ENCODE data around the gene PSG5. TPM values are rescaled to one million over a fixed set of nuclear protein-coding genes. Genes with fewer than 3 reads are reported as not detected.
A peak's percentile ranks its signal among the peaks of the same experiment; 100 is the strongest.
"Not testable (repeated sequence)": the region's sequence is repeated elsewhere in the genome, so short reads cannot be mapped to it uniquely, and the experiment has no call there.

PSG5 gene
- total and polyA plus RNA-seq, 10 donors = not detected

DNA sequence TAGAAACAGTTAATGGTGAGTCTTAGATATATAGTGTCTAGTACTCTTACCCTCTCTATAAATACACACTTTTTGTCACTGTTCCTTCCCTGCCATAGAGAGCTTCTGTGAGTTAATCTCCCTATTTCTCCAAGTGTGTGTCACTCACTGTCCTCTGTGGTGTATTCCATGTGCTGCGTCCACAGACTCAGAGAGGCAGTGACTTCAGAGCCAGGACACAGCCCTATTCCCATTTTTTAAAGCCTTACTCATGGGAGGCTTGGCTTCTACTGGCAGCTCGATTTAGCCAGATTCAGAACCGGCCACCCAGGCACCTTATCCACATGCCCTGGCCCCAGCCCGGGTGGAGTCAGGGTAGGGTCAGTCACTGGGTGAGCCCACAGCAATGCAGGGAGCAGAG is 32.8 kb upstream of the PSG5 start:
- WGBS, 5 donors = 84 to 95% (median 85%) methylated on average over 4 of the region's 4 CpGs; no CpG with 5 or more reads in 1 of the 5 donors
- H3K36me3 ChIP-seq; H3K27ac ChIP-seq; H3K27me3 ChIP-seq (replicated peaks in 1 of 7); H3K4me3 ChIP-seq; H3K4me1 ChIP-seq; DNase-seq; intact Hi-C loops (cut with DNase I; ENCODE audit: low total_unique reads): not testable (repeated sequence)
- peaks cover 0 to 21% (median 5%) of the 10 kb centered on the region in 8 donors for H3K9me3 ChIP-seq

DNA sequence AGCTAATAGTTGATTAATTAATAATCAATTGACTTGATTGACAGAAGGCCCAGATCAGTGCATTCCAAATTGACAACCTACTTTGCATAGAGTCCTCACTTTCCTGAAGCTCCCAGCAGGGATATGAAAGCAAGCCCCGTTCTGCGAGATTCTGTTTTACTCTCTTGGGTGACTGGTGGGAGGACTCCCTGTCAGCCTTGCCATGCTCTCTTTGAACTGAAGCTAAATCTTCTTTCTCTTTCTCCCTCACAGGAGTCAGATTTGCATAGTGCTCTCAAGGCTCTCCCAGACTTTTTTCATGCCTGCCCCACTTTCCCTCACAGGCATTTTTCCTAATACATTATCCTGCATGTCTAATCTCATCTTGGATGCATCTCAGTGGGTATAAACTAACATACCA is 29.5 kb upstream of the PSG5 start:
- peaks cover 0 to 13% (median 0%) of the 10 kb centered on the region in 7 donors for H3K27me3 ChIP-seq (replicated peaks in 1 of 7)
- H3K27ac ChIP-seq; H3K4me1 ChIP-seq; H3K9me3 ChIP-seq; H3K36me3 ChIP-seq; intact Hi-C loops (cut with DNase I; ENCODE audit: low total_unique reads); DNase-seq; H3K4me3 ChIP-seq: not testable (repeated sequence)
- 22 to 43% (median 35%) methylated on average over 2 of the region's 2 CpGs; no CpG with 5 or more reads in 1 of the 5 donors for WGBS, 5 donors

DNA sequence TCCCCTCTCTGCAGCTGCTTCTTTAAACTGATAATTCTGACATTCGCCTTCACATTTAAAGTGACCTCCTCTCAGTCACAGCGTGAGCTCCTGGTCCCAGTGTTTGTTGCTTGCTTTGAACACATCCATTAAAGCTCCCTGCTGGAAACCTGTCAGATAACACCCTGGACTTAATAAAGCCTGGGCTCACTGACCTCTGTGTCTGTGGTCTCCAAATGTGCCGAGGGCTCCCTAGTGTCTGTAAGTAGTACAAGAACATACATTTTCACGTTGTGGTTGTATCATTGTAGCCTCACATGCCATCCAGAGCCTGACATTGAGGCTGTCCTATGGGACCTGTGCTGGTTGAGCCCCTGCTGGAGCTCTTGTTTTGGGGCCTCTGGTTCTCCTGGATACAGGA is 21.7 kb upstream of the PSG5 start:
- Histone ChIP-seq H3K4me1 (no peaks in the 10 kb centered on the region), H3K27ac (no peak overlapping the region), H3K36me3 (no peaks in the 10 kb centered on the region), H3K4me3 (no peak overlapping the region), H3K27me3 (replicated peaks in 1 of 7) (peaks cover 0 to 3% (median 0%) of the 10 kb centered on the region in 7 donors), H3K9me3 (no peaks in the 10 kb centered on the region)
- DNase-seq = no peak
- intact Hi-C loops (cut with DNase I; ENCODE audit: low total_unique reads) = no loop called here
- TF ChIP-seq POLR2AphosphoS5 (IDR thresholded peaks at IDR 0.05) (no peak), CTCF (IDR thresholded peaks at IDR 0.05 in 8 of 11, conservative IDR thresholded peaks at IDR 0.05 in 3 of 11) (no peak), POLR2A (IDR thresholded peaks at IDR 0.05) (no peak)
- 51 to 66% (median 57%) methylated on average over 4 of the region's 4 CpGs; no CpG with 5 or more reads in 1 of the 5 donors for WGBS, 5 donors

GRCh38 chr19:43207174-43207573 is 20.8 kb upstream of the PSG5 start:
- H3K27me3 ChIP-seq (replicated peaks in 1 of 7); H3K4me1 ChIP-seq; DNase-seq; H3K4me3 ChIP-seq; H3K36me3 ChIP-seq; intact Hi-C loops (cut with DNase I; ENCODE audit: low total_unique reads); H3K27ac ChIP-seq; H3K9me3 ChIP-seq: not testable (repeated sequence)
- TF ChIP-seq CTCF (IDR thresholded peaks at IDR 0.05 in 8 of 11, conservative IDR thresholded peaks at IDR 0.05 in 3 of 11) = peak in 4 of 11 experiments; percentile 48 to 59 (median 56)
- WGBS, 5 donors = 45 to 71% (median 52%) methylated on average over 7 to 8 of the region's 8 CpGs; no CpG with 5 or more reads in 1 of the 5 donors

DNA sequence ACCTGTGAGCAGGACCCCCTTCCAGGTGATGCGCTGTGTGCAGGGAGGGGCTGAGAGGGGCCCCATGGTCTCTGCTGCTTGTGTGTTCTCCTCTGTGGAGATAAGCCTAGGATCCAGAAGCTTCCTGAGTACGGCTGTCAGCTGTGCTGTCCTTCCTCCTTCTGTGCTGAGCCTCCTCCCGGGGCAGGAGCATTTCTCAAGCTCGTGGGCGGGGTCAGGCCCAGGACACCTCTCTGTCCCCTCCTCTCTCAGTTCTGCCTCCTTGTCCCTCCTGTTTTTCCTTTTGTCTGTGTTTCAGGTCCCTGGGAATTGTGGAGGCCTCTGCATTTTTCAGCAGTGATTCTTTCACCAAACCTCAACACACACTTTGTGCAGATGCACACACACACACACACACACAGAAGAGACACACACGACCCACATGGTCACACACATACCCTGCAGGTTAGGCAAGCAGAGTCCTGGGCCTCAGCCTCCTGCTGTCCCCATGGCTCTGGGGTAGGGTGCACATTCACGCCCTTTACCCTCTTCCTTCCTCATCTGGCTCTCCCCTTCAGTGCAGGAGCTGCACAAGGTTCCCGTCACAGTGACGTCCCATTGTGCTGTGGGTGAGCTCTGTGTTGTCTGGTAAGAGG is 19.3 kb upstream of the PSG5 start, which contains the start of gene PSG4:
Gene PSG4 (minus strand): TSS at position 168 of the 635 bp plus-strand sequence. CDS start 102 bp downstream, at position 66.
- H3K4me3 ChIP-seq; H3K4me1 ChIP-seq; H3K27me3 ChIP-seq (replicated peaks in 1 of 7); H3K27ac ChIP-seq; intact Hi-C loops (cut with DNase I; ENCODE audit: low total_unique reads); H3K36me3 ChIP-seq; DNase-seq; H3K9me3 ChIP-seq: not testable (repeated sequence)
- 27 to 46% (median 36%) methylated on average over 9 of the region's 9 CpGs; no CpG with 5 or more reads in 1 of the 5 donors for WGBS, 5 donors

DNA sequence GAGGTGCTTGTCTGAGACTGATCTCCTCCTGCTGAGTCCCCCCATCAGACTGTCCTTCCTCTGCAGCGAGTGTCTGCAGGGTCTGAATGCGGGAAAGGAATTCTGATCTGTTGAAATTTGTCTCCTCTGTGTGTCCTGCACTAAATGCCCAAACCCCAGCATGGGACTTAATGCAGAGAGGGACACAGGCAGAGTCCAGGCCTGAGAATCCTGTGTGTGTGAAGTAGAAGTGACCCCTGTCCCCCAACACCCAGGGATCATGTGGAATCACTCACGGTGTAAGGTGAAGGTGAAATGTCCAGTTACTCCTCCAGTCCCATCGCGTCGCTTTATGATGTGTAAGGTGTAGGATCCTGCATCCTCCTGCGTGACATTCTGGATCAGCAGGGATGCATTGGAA is 17.3 kb upstream of the PSG5 start:
- WGBS, 5 donors = 92 to 95% (median 93%) methylated on average over 7 of the region's 7 CpGs; no CpG with 5 or more reads in 1 of the 5 donors
- DNase-seq; H3K4me1 ChIP-seq; intact Hi-C loops (cut with DNase I; ENCODE audit: low total_unique reads); H3K9me3 ChIP-seq; H3K27me3 ChIP-seq (replicated peaks in 1 of 7); H3K4me3 ChIP-seq; H3K27ac ChIP-seq; H3K36me3 ChIP-seq: not testable (repeated sequence)

DNA sequence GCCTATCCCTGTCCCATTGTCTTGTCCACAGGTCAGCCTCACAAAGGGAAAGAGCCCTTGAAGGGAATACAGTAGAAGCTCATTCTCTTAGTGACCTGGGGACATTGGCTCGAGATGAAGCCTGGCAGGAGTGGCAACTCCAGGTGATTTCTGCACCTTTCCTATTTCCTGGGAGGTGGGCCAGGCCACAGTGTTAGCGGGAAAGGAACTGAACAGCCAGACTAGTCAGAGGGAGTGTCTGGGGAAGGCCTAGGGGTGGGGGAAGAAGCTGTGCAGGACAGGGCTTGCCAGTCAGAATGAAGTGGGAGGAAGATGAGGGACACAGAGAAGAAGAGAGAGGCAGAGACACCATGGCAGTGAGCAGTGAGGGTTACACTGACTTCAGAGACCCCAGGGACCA is 15.6 kb upstream of the PSG5 start:
- 55 to 80% (median 72%) methylated on average over 2 of the region's 2 CpGs; no CpG with 5 or more reads in 1 of the 5 donors for WGBS, 5 donors
- H3K4me1 ChIP-seq; H3K27me3 ChIP-seq (replicated peaks in 1 of 7); H3K4me3 ChIP-seq; H3K9me3 ChIP-seq; H3K36me3 ChIP-seq; intact Hi-C loops (cut with DNase I; ENCODE audit: low total_unique reads); DNase-seq; H3K27ac ChIP-seq: not testable (repeated sequence)

GRCh38 chr19:43201337-43201801 is 15.0 kb upstream of the PSG5 start:
- not testable (repeated sequence) for H3K27ac ChIP-seq
- WGBS, 5 donors = 70 to 88% (median 77%) methylated on average over 7 of the region's 7 CpGs; no CpG with 5 or more reads in 1 of the 5 donors

More at GRCh38 chr19:43201337-43201801, 15.0 kb upstream of the PSG5 start:
- H3K9me3 ChIP-seq; H3K4me3 ChIP-seq; intact Hi-C loops (cut with DNase I; ENCODE audit: low total_unique reads); DNase-seq; H3K27me3 ChIP-seq (replicated peaks in 1 of 7); H3K4me1 ChIP-seq; H3K36me3 ChIP-seq: not testable (repeated sequence)

All from spleen (tissue), 11 donors.